ENCODE data around the gene TMEM150A. TPM values are rescaled to one million over a fixed set of nuclear protein-coding genes. Genes with fewer than 3 reads are reported as not detected.

The TMEM150A gene
- total and polyA plus RNA-seq, 2 of the 13 experiments (the other 11 are each of a cell fraction or from before 2014, with no cell fraction given): 30.1 to 70.4 TPM

GRCh38 chr2:85561280-85562212, 41.0 kb downstream of the TMEM150A start, which contains the start of gene GGCX (continued):
- TF ChIP-seq KDM2A (CRISPR knock-in tag; IDR thresholded peaks at IDR 0.05; ENCODE audit: borderline replicate concordance, low read depth) (peak; percentile 91; the same call in 1 of the 2 replicates), GATAD1 (CRISPR knock-in tag; IDR thresholded peaks at IDR 0.05) (peak; percentile 97), ZFP37 (CRISPR knock-in tag; IDR thresholded peaks at IDR 0.05; ENCODE audit: borderline replicate concordance) (0 out of 2 replicates have a peak, but pooled peaks have one; percentile 40), FUBP1 (CRISPR knock-in tag; IDR thresholded peaks at IDR 0.05; ENCODE audit: borderline replicate concordance) (0 out of 2 replicates have a peak, but pooled peaks have one; percentile 62), ZC3H4 (CRISPR knock-in tag; IDR thresholded peaks at IDR 0.05; ENCODE audit: borderline replicate concordance) (no peak), TP53 (CRISPR knock-in tag; conservative IDR thresholded peaks at IDR 0.05) (no peak), PATZ1 (CRISPR knock-in tag; IDR thresholded peaks at IDR 0.05) (peak; percentile 49; the same call in 1 of the 2 replicates), CCDC6 (CRISPR knock-in tag; IDR thresholded peaks at IDR 0.05) (peak; percentile 90), MLLT10 (CRISPR knock-in tag; IDR thresholded peaks at IDR 0.05) (no peak), ZNF615 (CRISPR knock-in tag; IDR thresholded peaks at IDR 0.05; ENCODE audit: borderline replicate concordance) (no peak), ZBTB7B (CRISPR knock-in tag; IDR thresholded peaks at IDR 0.05) (peak; percentile 67; the same call in 1 of the 2 replicates), ZBTB26 (CRISPR knock-in tag; IDR thresholded peaks at IDR 0.05; ENCODE audit: borderline replicate concordance) (peak; percentile 85), NFKBIZ (CRISPR knock-in tag; IDR thresholded peaks at IDR 0.05) (0 out of 2 replicates have a peak, but pooled peaks have one; percentile 35)
- TF ChIP-seq, protein P1, sequence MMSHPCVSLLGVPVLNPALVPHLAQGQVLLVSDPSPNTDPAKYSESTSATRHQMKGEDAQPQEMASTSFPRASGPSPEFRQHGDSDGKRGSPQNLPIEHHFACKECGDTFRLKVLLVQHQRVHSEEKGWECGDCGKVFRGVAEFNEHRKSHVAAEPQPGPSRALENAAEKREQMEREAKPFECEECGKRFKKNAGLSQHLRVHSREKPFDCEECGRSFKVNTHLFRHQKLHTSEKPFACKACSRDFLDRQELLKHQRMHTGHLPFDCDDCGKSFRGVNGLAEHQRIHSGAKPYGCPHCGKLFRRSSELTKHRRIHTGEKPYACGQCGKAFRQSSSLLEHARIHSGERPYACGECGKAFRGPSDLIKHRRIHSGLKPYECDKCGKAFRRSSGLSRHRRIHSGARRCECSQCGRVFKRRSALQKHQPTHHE (CRISPR knock-in tag; IDR thresholded peaks at IDR 0.05; ENCODE audit: borderline replicate concordance): peak; percentile 92; the same call in 1 of the 2 replicates
- TF ChIP-seq, protein P2, sequence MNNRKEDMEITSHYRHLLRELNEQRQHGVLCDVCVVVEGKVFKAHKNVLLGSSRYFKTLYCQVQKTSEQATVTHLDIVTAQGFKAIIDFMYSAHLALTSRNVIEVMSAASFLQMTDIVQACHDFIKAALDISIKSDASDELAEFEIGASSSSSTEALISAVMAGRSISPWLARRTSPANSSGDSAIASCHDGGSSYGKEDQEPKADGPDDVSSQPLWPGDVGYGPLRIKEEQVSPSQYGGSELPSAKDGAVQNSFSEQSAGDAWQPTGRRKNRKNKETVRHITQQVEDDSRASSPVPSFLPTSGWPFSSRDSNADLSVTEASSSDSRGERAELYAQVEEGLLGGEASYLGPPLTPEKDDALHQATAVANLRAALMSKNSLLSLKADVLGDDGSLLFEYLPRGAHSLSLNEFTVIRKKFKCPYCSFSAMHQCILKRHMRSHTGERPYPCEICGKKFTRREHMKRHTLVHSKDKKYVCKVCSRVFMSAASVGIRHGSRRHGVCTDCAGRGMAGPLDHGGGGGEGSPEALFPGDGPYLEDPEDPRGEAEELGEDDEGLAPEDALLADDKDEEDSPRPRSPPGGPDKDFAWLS (CRISPR knock-in tag; IDR thresholded peaks at IDR 0.05; ENCODE audit: borderline replicate concordance): no peak; the same call in 1 of the 2 replicates
